Stimulated activated CD8-positive, alpha-beta memory T cell treated with anti-CD3 and anti-CD28 coated beads, Interleukin-15, amount 100 ng/mL, for 4 hours (primary cell): ENCODE measurements around the gene MOV10L1.

Experiments
- DNase-seq, 2 donors: peaks; one replicate each; pipeline ENCODE4 v3.0.0-alpha.2; 2020; ENCODE audit warnings: low read depth in 2 of 2

Gene MOV10L1

GRCh38 chr22:50176850-50177536 is 87.2 kb downstream of the MOV10L1 start:
- no peak for DNase-seq

GRCh38 chr22:50177537-50178470 is 88.0 kb downstream of the MOV10L1 start:
- DNase-seq: no peak

GRCh38 chr22:50178471-50178864 is 88.7 kb downstream of the MOV10L1 start:
- no peak for DNase-seq

GRCh38 chr22:50178871-50179869 is 89.4 kb downstream of the MOV10L1 start:
- no peak for DNase-seq

GRCh38 chr22:50179937-50180726 is 90.3 kb downstream of the MOV10L1 start:
- no peak for DNase-seq

GRCh38 chr22:50180727-50181521 is 91.1 kb downstream of the MOV10L1 start:
- no peak for DNase-seq

GRCh38 chr22:50182176-50183081 is 92.6 kb downstream of the MOV10L1 start:
- no peak for DNase-seq

- no peak for DNase-seq
Measured at GRCh38 chr22:50183141-50183971, 93.5 kb downstream of the MOV10L1 start.

GRCh38 chr22:50184004-50184901 is 94.4 kb downstream of the MOV10L1 start:
- no peak for DNase-seq

- DNase-seq: no peak
Measured at GRCh38 chr22:50184902-50185374, 95.1 kb downstream of the MOV10L1 start.

GRCh38 chr22:50185375-50186087 is 95.7 kb downstream of the MOV10L1 start, which contains the start of gene TRABD:
Gene TRABD, plus strand, starts transcription at chr22:50185913. Its CDS starts 7,148 bp downstream, at chr22:50193061.
- DNase-seq: peak; percentile 67 to 82

- no peak for DNase-seq
Measured at GRCh38 chr22:50186181-50186714, 96.4 kb downstream of the MOV10L1 start.

GRCh38 chr22:50186761-50187523 is 97.1 kb downstream of the MOV10L1 start:
- DNase-seq: no peak

- DNase-seq: no peak
Measured at GRCh38 chr22:50188356-50188755, 98.5 kb downstream of the MOV10L1 start.
